Fibroblast of pulmonary artery (primary cell): ENCODE data around the gene ZCWPW2.

ENCODE experiments used
- DNase-seq: peaks from one replicate; pipeline ENCODE4 v3.0.0-alpha.2; 2010; ENCODE audit warnings: low read depth
- H3K4me3 ChIP-seq: replicated peaks from 2 replicates; pipeline ENCODE4 v1.5.1; 2011; ENCODE audit warnings: low read depth, mild to moderate bottlenecking, control low read depth, low read length, moderate library complexity
- TF ChIP-seq, protein P1 (sequence below): IDR thresholded peaks from 2 replicates; pipeline ENCODE4 v1.5.1; 2011; ENCODE audit warnings: mild to moderate bottlenecking, control low read depth, low read length, inconsistent platforms; ENCODE audit errors: missing control alignments

The ZCWPW2 gene

DNA sequence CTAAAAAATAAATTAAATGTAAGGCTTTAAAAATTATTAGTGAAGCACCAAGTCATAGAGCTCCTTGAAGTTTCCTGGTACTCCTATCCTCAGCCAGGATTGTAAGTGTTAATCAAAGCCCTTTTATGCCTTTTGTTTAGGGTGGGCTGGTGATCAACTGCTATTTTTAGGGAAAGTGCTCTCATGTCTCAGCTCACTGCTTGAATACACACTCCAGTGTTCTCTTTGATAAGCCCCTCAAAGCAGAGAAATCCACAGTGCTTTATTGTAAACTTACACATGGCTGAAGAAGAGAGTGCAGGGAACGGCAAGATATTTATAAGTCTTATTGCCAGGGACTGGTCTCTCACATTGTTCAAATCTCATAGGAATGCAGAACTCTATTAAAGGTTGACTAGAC, 156.5 kb downstream of the ZCWPW2 start:
- no peak overlapping the region for H3K4me3 ChIP-seq
- TF ChIP-seq, protein P1, sequence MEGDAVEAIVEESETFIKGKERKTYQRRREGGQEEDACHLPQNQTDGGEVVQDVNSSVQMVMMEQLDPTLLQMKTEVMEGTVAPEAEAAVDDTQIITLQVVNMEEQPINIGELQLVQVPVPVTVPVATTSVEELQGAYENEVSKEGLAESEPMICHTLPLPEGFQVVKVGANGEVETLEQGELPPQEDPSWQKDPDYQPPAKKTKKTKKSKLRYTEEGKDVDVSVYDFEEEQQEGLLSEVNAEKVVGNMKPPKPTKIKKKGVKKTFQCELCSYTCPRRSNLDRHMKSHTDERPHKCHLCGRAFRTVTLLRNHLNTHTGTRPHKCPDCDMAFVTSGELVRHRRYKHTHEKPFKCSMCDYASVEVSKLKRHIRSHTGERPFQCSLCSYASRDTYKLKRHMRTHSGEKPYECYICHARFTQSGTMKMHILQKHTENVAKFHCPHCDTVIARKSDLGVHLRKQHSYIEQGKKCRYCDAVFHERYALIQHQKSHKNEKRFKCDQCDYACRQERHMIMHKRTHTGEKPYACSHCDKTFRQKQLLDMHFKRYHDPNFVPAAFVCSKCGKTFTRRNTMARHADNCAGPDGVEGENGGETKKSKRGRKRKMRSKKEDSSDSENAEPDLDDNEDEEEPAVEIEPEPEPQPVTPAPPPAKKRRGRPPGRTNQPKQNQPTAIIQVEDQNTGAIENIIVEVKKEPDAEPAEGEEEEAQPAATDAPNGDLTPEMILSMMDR = no peak
- no peak for DNase-seq

DNA sequence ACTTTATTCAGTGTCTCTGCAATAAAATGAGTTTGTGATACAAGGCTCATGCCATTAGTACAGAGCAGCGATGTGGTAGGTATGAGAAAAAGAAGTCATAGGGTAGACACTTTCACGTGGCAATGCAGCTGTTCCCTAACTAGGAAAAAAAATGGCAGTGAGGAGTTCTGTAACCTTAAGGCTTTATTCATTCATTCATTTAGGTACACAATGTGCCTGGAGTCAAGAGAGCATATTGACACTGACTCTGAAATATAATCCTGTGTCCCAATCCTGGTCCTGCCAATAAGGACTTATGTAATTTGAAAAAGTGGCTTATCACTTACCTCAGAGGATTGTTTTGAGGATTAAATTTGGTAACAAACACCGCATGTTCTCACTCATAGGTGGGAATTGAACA, 173.1 kb downstream of the ZCWPW2 start:
- no peak for DNase-seq
- TF ChIP-seq, protein P1 = no peak
- no peak overlapping the region for H3K4me3 ChIP-seq

DNA sequence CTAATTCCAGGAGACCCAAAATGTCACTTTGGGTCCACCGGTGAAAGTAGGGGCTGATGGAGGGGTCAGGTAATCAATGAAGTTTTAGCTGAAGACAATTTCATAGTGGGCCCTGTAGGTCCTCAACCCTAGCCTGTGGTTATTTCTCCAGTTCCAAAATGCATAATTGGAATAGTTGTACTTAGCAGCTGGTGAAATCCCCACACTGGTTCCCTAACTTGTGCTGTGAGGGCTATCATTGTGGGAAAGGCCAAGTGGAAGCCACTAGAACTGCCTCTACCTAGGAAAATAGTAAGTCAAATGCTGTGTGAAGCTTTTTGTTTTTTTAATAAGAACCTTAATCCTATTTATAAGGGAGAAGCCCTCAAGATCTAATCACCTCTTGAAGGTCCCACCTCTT, 193.8 kb downstream of the ZCWPW2 start:
- no peak for DNase-seq
- no peak overlapping the region for H3K4me3 ChIP-seq
- TF ChIP-seq, protein P1 = no peak

DNA sequence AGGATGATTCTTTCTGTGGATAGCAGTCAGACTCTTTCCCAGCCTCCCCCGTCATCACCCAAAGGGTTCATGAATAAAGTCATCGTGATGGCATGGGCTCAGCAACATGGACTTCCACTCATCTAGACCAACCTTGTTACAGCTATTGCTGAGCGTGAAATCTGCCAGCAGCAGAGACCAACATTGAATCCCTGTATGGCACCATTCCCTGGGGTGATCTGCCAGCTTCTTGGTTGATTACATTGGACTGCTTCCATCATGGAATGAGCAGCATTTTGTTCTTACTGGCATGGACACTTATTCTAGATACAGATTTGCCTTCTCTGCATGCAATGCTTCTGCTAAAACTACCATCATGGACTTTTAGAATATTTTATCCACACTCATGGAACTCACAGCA, 195.7 kb downstream of the ZCWPW2 start:
- TF ChIP-seq, protein P1 = no peak
- H3K4me3 ChIP-seq = no peak overlapping the region
- DNase-seq = no peak

DNA sequence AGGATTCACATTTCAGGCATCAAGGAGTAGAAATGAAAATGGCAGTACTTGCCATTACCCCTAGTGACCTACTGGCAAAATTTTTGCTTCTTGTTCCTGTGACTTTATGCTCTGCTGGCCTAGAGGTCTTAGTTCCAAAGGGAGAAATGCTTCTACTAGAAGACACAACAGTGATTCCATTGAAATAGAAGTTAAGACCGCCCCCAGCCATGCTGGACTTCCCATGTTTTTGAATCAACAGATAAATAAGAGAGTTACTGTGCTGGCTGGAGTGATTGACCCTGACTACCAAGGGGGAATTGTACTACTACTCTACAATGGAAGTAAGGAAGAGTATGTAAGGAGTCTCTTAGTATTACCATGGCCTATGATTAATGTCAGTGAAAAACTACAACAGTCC, 196.3 kb downstream of the ZCWPW2 start:
- no peak for DNase-seq
- H3K4me3 ChIP-seq = no peak overlapping the region
- TF ChIP-seq, protein P1 = no peak

DNA sequence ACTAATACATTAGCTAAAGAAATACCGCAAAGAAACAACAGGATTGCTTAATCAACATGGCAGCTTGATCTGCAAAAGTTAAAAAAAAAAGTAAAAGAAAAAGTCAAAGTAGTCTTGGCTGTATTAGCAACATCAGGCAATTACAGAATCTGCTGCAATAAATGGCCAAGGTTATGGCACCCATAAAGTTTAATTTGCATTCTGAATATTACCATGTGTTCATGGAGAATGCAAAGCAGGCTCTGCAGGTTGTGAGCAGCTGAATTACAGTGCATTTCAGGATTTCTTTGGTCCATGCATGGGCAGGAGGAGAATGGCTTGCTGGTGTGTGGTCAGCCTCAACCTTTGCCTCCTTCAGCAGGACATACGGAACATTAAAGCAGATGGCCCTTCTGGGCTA, 199.2 kb downstream of the ZCWPW2 start:
- TF ChIP-seq, protein P1 = no peak
- no peak for DNase-seq
- no peak overlapping the region for H3K4me3 ChIP-seq

DNA sequence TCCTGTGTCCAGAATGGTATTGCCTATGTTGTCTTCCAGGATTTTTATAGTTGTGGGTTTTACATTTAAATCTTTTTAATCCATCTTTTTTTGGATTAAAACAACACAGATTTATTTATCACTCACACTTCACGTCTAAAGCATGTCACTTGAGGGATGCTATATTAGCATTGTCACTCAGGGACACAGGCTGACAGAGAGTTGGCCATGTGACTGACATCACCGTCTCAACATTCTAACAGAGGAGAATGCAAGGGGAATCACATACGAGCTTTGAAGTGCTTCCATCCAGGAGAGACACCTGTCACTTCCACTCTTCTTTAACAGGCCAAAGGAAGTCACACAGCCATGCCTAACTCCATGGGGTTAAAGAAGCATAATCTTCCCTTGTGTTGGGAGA, 204.7 kb downstream of the ZCWPW2 start:
- DNase-seq = no peak

More for the DNA sequence above, 204.7 kb downstream of the ZCWPW2 start:
- TF ChIP-seq, protein P1 = no peak
- H3K4me3 ChIP-seq = no peak overlapping the region
